ENCODE measurements around the gene MRPL18. TPM values are rescaled to one million over a fixed set of nuclear protein-coding genes. Genes with fewer than 3 reads are reported as not detected.

MRPL18 gene
- total and polyA plus RNA-seq, 9 of the 15 experiments (the other 6 are each of a cell fraction or from before 2014, with no cell fraction given) = 149 to 456 (median 196) TPM

GRCh38 chr6:159788753-159789376 is 1.4 kb upstream of the MRPL18 start (continued):
- no peak for TF ChIP-seq ZNF407 (IDR thresholded peaks at IDR 0.05; ENCODE audit: low read depth)
- peak; percentile 66; the same call in 1 of the 2 replicates for TF ChIP-seq MGA (IDR thresholded peaks at IDR 0.05)
- TF ChIP-seq NFE2 (IDR thresholded peaks at IDR 0.05; ENCODE audit: low read depth) = no peak
- TF ChIP-seq MNT (conservative IDR thresholded peaks at IDR 0.05) = peak; percentile 73 to 88; a peak in 3 of 4 replicates
- peak; percentile 29; the same call in 1 of the 2 replicates for TF ChIP-seq MXI1 (IDR thresholded peaks at IDR 0.05; ENCODE audit: low read depth, low read length)

All from K562 (cell line).